ENCODE data around the gene TSG101.
A peak's percentile ranks its signal among the peaks of the same experiment; 100 is the strongest.

TSG101 gene

GRCh38 chr11:18524248-18524647, 2.5 kb downstream of the TSG101 start:
- Histone ChIP-seq H3K9ac (ENCODE audit: low read length) (no peak overlapping the region), H3K36me3 (ENCODE audit: insufficient read depth, low read length) (peaks cover 7% of the 10 kb centered on the region; the same call in 1 of the 2 replicates), H2AFZ (ENCODE audit: low read length) (no peak overlapping the region), H3K4me3 (ENCODE audit: low read depth, low read length, poor library complexity, severe bottlenecking) (no peak overlapping the region), H3K27me3 (ENCODE audit: insufficient read depth, low read length) (no peaks in the 10 kb centered on the region), H3K9me2 (ENCODE audit: low read depth, low read length) (no peaks in the 10 kb centered on the region), H3K79me2 (ENCODE audit: insufficient read depth, low read length) (peaks cover 35% of the 10 kb centered on the region), H4K20me1 (ENCODE audit: insufficient read depth, low read length) (no peaks in the 10 kb centered on the region), H3K9me3 (ENCODE audit: low read length) (no peaks in the 10 kb centered on the region), H3F3A (ENCODE audit: insufficient read depth, low read length) (no peaks in the 10 kb centered on the region), H3K4me2 (ENCODE audit: low read length) (no peak overlapping the region), H3K27ac (ENCODE audit: low read depth, low read length, poor library complexity, severe bottlenecking) (no peak overlapping the region), H3K4me1 (ENCODE audit: insufficient read depth, low read length, severe bottlenecking) (peaks cover 43% of the 10 kb centered on the region)
- TF ChIP-seq, protein P1, sequence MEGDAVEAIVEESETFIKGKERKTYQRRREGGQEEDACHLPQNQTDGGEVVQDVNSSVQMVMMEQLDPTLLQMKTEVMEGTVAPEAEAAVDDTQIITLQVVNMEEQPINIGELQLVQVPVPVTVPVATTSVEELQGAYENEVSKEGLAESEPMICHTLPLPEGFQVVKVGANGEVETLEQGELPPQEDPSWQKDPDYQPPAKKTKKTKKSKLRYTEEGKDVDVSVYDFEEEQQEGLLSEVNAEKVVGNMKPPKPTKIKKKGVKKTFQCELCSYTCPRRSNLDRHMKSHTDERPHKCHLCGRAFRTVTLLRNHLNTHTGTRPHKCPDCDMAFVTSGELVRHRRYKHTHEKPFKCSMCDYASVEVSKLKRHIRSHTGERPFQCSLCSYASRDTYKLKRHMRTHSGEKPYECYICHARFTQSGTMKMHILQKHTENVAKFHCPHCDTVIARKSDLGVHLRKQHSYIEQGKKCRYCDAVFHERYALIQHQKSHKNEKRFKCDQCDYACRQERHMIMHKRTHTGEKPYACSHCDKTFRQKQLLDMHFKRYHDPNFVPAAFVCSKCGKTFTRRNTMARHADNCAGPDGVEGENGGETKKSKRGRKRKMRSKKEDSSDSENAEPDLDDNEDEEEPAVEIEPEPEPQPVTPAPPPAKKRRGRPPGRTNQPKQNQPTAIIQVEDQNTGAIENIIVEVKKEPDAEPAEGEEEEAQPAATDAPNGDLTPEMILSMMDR (IDR thresholded peaks at IDR 0.05; ENCODE audit: low read length): no peak
- TF ChIP-seq EZH2 (IDR thresholded peaks at IDR 0.05; ENCODE audit: borderline replicate concordance, low read length): no peak

GRCh38 chr11:18523084-18523483, 3.7 kb downstream of the TSG101 start:
- H3K4me3 ChIP-seq (ENCODE audit: low read depth, low read length, poor library complexity, severe bottlenecking): no peak overlapping the region
- H3K9ac ChIP-seq (ENCODE audit: low read length): no peak overlapping the region
- no peaks in the 10 kb centered on the region for H3K9me3 ChIP-seq (ENCODE audit: low read length)
- no peak overlapping the region for H3K27ac ChIP-seq (ENCODE audit: low read depth, low read length, poor library complexity, severe bottlenecking)
- TF ChIP-seq, protein P1 (IDR thresholded peaks at IDR 0.05; ENCODE audit: low read length): no peak
- no peak for TF ChIP-seq EZH2 (IDR thresholded peaks at IDR 0.05; ENCODE audit: borderline replicate concordance, low read length)
- H3K9me2 ChIP-seq (ENCODE audit: low read depth, low read length): no peaks in the 10 kb centered on the region
- no peak overlapping the region for H3K4me2 ChIP-seq (ENCODE audit: low read length)
- H3K79me2 ChIP-seq (ENCODE audit: insufficient read depth, low read length): peaks cover 35% of the 10 kb centered on the region
- H2AFZ ChIP-seq (ENCODE audit: low read length): no peak overlapping the region
- H3K27me3 ChIP-seq (ENCODE audit: insufficient read depth, low read length): no peaks in the 10 kb centered on the region
- H3K36me3 ChIP-seq (ENCODE audit: insufficient read depth, low read length): peaks cover 8% of the 10 kb centered on the region; the same call in 1 of the 2 replicates
- H3K4me1 ChIP-seq (ENCODE audit: insufficient read depth, low read length, severe bottlenecking): peaks cover 34% of the 10 kb centered on the region
- H3F3A ChIP-seq (ENCODE audit: insufficient read depth, low read length): no peaks in the 10 kb centered on the region
- H4K20me1 ChIP-seq (ENCODE audit: insufficient read depth, low read length): no peaks in the 10 kb centered on the region

- Histone ChIP-seq H3K79me2 (ENCODE audit: insufficient read depth, low read length) (peaks cover 31% of the 10 kb centered on the region), H4K20me1 (ENCODE audit: insufficient read depth, low read length) (no peaks in the 10 kb centered on the region)
- TF ChIP-seq EZH2 (IDR thresholded peaks at IDR 0.05; ENCODE audit: borderline replicate concordance, low read length): no peak
- TF ChIP-seq, protein P1 (IDR thresholded peaks at IDR 0.05; ENCODE audit: low read length): peak; percentile 43
Observed at GRCh38 chr11:18522388-18522787, 4.4 kb downstream of the TSG101 start.

More at GRCh38 chr11:18522388-18522787, 4.4 kb downstream of the TSG101 start:
- H3F3A ChIP-seq (ENCODE audit: insufficient read depth, low read length): no peaks in the 10 kb centered on the region
- no peak overlapping the region for H3K4me2 ChIP-seq (ENCODE audit: low read length)
- H3K4me1 ChIP-seq (ENCODE audit: insufficient read depth, low read length, severe bottlenecking): peaks cover 27% of the 10 kb centered on the region
- no peaks in the 10 kb centered on the region for H3K27me3 ChIP-seq (ENCODE audit: insufficient read depth, low read length)
- H3K9me3 ChIP-seq (ENCODE audit: low read length): no peaks in the 10 kb centered on the region
- H3K27ac ChIP-seq (ENCODE audit: low read depth, low read length, poor library complexity, severe bottlenecking): no peak overlapping the region
- no peak overlapping the region for H3K9ac ChIP-seq (ENCODE audit: low read length)
- peaks cover 15% of the 10 kb centered on the region; the same call in 1 of the 2 replicates for H3K36me3 ChIP-seq (ENCODE audit: insufficient read depth, low read length)
- no peak overlapping the region for H2AFZ ChIP-seq (ENCODE audit: low read length)
- no peaks in the 10 kb centered on the region for H3K9me2 ChIP-seq (ENCODE audit: low read depth, low read length)
- no peak overlapping the region for H3K4me3 ChIP-seq (ENCODE audit: low read depth, low read length, poor library complexity, severe bottlenecking)

All from OCI-LY1 (cell line).